DND-41 (cell line): ENCODE measurements around the gene CFAP100.

Source experiments
- EZH2 ChIP-seq: IDR thresholded peaks from 3 replicates; pipeline ENCODE4 v1.6.1; 2012; ENCODE audit warnings: borderline replicate concordance, low read depth, mild to moderate bottlenecking, moderate library complexity, low read length, inconsistent platforms; ENCODE audit not compliant: severe bottlenecking
- TF ChIP-seq, protein P1 (sequence below): IDR thresholded peaks from 2 replicates; pipeline ENCODE4 v1.5.1; 2012; ENCODE audit warnings: borderline replicate concordance, low read length, moderate library complexity, mild to moderate bottlenecking; ENCODE audit not compliant: poor library complexity, severe bottlenecking; ENCODE audit errors: extremely low read depth

DNA sequence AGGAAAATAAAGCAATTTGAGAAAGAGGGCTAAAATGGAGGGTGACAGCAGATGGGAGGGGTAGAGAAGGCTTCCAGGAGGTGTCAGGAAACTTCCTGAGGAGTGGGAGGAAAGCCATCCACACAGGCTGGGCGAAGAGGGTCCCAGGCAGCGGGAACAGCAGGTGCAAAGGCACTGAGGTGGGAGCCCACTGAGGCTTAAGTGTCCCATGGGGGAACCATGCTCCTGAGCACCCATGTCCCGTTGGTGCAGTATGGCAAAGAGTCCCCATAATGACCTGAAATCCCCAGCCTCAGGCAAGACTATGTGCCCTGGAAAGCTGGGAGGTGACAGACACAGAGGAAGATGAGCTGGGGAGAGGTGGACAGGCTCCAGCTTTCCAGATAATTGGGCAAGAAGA, 30.0 kb downstream of the CFAP100 start:
- TF ChIP-seq, protein P1, sequence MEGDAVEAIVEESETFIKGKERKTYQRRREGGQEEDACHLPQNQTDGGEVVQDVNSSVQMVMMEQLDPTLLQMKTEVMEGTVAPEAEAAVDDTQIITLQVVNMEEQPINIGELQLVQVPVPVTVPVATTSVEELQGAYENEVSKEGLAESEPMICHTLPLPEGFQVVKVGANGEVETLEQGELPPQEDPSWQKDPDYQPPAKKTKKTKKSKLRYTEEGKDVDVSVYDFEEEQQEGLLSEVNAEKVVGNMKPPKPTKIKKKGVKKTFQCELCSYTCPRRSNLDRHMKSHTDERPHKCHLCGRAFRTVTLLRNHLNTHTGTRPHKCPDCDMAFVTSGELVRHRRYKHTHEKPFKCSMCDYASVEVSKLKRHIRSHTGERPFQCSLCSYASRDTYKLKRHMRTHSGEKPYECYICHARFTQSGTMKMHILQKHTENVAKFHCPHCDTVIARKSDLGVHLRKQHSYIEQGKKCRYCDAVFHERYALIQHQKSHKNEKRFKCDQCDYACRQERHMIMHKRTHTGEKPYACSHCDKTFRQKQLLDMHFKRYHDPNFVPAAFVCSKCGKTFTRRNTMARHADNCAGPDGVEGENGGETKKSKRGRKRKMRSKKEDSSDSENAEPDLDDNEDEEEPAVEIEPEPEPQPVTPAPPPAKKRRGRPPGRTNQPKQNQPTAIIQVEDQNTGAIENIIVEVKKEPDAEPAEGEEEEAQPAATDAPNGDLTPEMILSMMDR, result no peak
- no peak for TF ChIP-seq EZH2
